Nephron progenitor cell (in vitro differentiated cells): ENCODE measurements around the gene PPP1R1B.
A peak's percentile ranks its signal among the peaks of the same experiment; 100 is the strongest.

ENCODE experiments used
- DNase-seq: peaks from one replicate; pipeline ENCODE4 v3.0.0; 2021
- H3K27ac Mint-ChIP-seq: 2 replicates; pipeline ENCODE4 v1.8.0; 2021; ENCODE audit warnings: mild to moderate bottlenecking, moderate library complexity, mixed read lengths
- H3K27me3 Mint-ChIP-seq: 2 replicates; pipeline ENCODE4 v1.8.0; 2021; ENCODE audit warnings: mild to moderate bottlenecking, low read depth, mixed read lengths; ENCODE audit not compliant: poor library complexity
- H3K36me3 Mint-ChIP-seq: 2 replicates; pipeline ENCODE4 v1.8.0; 2021; ENCODE audit warnings: low read depth, mixed read lengths
- H3K4me1 Mint-ChIP-seq: 2 replicates; pipeline ENCODE4 v1.8.0; 2021; ENCODE audit warnings: mixed read lengths
- H3K4me3 Mint-ChIP-seq: 2 replicates; pipeline ENCODE4 v1.8.0; 2021; ENCODE audit warnings: mild to moderate bottlenecking, moderate library complexity, mixed read lengths
- H3K9me3 Mint-ChIP-seq: 2 replicates; pipeline ENCODE4 v1.8.0; 2021; ENCODE audit warnings: mild to moderate bottlenecking, moderate library complexity, mixed read lengths
- CTCF ChIP-seq: fragments of 200-600 bp; sonication (generic); IDR thresholded peaks from 2 replicates; pipeline ENCODE4 v1.5.0; 2021; ENCODE audit warnings: antibody characterized with exemption

PPP1R1B gene

GRCh38 chr17:39660397-39661385, 33.9 kb downstream of the PPP1R1B start:
- peaks cover under 1% of the 10 kb centered on the region for H3K36me3 Mint-ChIP-seq
- H3K4me3 Mint-ChIP-seq = no peak overlapping the region
- H3K27me3 Mint-ChIP-seq = peaks cover 2% of the 10 kb centered on the region
- peaks cover 15% of the 10 kb centered on the region for H3K4me1 Mint-ChIP-seq
- DNase-seq = no peak
- no peaks in the 10 kb centered on the region for H3K9me3 Mint-ChIP-seq
- H3K27ac Mint-ChIP-seq = no peak overlapping the region
- TF ChIP-seq CTCF = no peak

- Mint-ChIP-seq H3K36me3 (no peaks in the 10 kb centered on the region), H3K9me3 (no peaks in the 10 kb centered on the region), H3K4me1 (peaks cover 10% of the 10 kb centered on the region), H3K27ac (no peak overlapping the region), H3K4me3 (no peak overlapping the region), H3K27me3 (peaks cover 14% of the 10 kb centered on the region)
- no peak for DNase-seq
- TF ChIP-seq CTCF = no peak
These were observed 35.2 kb downstream of the PPP1R1B start for GRCh38 chr17:39661744-39662541.

GRCh38 chr17:39662551-39663339, 36.0 kb downstream of the PPP1R1B start:
- peaks cover 22% of the 10 kb centered on the region for H3K27me3 Mint-ChIP-seq
- H3K4me1 Mint-ChIP-seq = peaks cover 9% of the 10 kb centered on the region
- no peaks in the 10 kb centered on the region for H3K36me3 Mint-ChIP-seq
- DNase-seq = no peak
- no peaks in the 10 kb centered on the region for H3K9me3 Mint-ChIP-seq
- H3K27ac Mint-ChIP-seq = no peak overlapping the region
- TF ChIP-seq CTCF = no peak
- H3K4me3 Mint-ChIP-seq = no peak overlapping the region

- peaks cover 27% of the 10 kb centered on the region for H3K27me3 Mint-ChIP-seq
- peaks cover 10% of the 10 kb centered on the region for H3K4me1 Mint-ChIP-seq
- TF ChIP-seq CTCF = no peak
- H3K9me3 Mint-ChIP-seq = no peaks in the 10 kb centered on the region
- H3K36me3 Mint-ChIP-seq = no peaks in the 10 kb centered on the region
- no peak for DNase-seq
- H3K27ac Mint-ChIP-seq = no peak overlapping the region
- H3K4me3 Mint-ChIP-seq = no peak overlapping the region
These were observed 36.6 kb downstream of the PPP1R1B start for GRCh38 chr17:39663340-39663687.

GRCh38 chr17:39663688-39664580, 37.2 kb downstream of the PPP1R1B start:
- TF ChIP-seq CTCF = no peak
- H3K27me3 Mint-ChIP-seq = peaks cover 33% of the 10 kb centered on the region
- no peaks in the 10 kb centered on the region for H3K9me3 Mint-ChIP-seq
- no peak overlapping the region for H3K4me3 Mint-ChIP-seq
- H3K36me3 Mint-ChIP-seq = no peaks in the 10 kb centered on the region
- H3K27ac Mint-ChIP-seq = no peak overlapping the region
- peak; percentile 40 for DNase-seq
- peaks cover 16% of the 10 kb centered on the region for H3K4me1 Mint-ChIP-seq
